Activated CD4-positive, alpha-beta T cell treated with anti-CD3 and anti-CD28 coated beads for 36 hours (primary cell): ENCODE data around the gene SLC6A6. TPM values are rescaled to one million over a fixed set of nuclear protein-coding genes. Genes with fewer than 3 reads are reported as not detected.

Source experiments
- ATAC-seq: fragments of 200-7000 bp; cut with Tn5 transposase; one replicate; pipeline ENCODE4 v1.10.0; 2021; ENCODE audit warnings: mild to moderate bottlenecking, moderate library complexity
- CTCF ChIA-PET: fragments of 350-600 bp; sonication (Branson Sonifier 250); formaldehyde crosslinking; loops from one replicate; lab custom pipeline; 2021; ENCODE audit warnings: antibody characterized with exemption; lab: Charles Lee
- POLR2A ChIA-PET: fragments of 350-600 bp; sonication (Branson Sonifier 250); formaldehyde crosslinking; loops from one replicate; lab custom pipeline; 2021; ENCODE audit warnings: antibody characterized with exemption, inconsistent platforms; lab: Charles Lee
- DNase-seq: peaks from one replicate; pipeline ENCODE4 v3.0.0-alpha.2; 2020
- H3K27ac Mint-ChIP-seq: one replicate; pipeline ENCODE4 v1.8.0; 2021; ENCODE audit warnings: mixed read lengths
- H3K27me3 Mint-ChIP-seq: one replicate; pipeline ENCODE4 v1.8.0; 2021; ENCODE audit warnings: mixed read lengths
- H3K36me3 Mint-ChIP-seq: one replicate; pipeline ENCODE4 v1.8.0; 2021; ENCODE audit warnings: low read depth, mixed read lengths
- H3K4me1 Mint-ChIP-seq: one replicate; pipeline ENCODE4 v1.8.0; 2021; ENCODE audit warnings: mixed read lengths
- H3K4me3 Mint-ChIP-seq: one replicate; pipeline ENCODE4 v1.8.0; 2021; ENCODE audit warnings: mild to moderate bottlenecking, moderate library complexity, mixed read lengths
- H3K9me3 Mint-ChIP-seq: one replicate; pipeline ENCODE4 v1.8.0; 2021; ENCODE audit warnings: low read depth, mixed read lengths
- intact Hi-C, 2 experiments: fragments of 100-400 bp; cut with DNase I in 1 of 2; cut with micrococcal nuclease in 1 of 2; formaldehyde crosslinking; loops; one replicate each; pipeline versions ENCODE4 v1.14.2 to v1.15.1; 2022 to 2024; cut with DNase I, micrococcal nuclease
- total RNA-seq, 2 experiments: library from RNA; stranded (reverse); gene quantifications; one replicate each; pipeline ENCODE4 v1.2.3, GENCODE V29; 2021

Gene SLC6A6
- total RNA-seq, 2 experiments from 2014 or later = 51.7 to 54.2 TPM

DNA sequence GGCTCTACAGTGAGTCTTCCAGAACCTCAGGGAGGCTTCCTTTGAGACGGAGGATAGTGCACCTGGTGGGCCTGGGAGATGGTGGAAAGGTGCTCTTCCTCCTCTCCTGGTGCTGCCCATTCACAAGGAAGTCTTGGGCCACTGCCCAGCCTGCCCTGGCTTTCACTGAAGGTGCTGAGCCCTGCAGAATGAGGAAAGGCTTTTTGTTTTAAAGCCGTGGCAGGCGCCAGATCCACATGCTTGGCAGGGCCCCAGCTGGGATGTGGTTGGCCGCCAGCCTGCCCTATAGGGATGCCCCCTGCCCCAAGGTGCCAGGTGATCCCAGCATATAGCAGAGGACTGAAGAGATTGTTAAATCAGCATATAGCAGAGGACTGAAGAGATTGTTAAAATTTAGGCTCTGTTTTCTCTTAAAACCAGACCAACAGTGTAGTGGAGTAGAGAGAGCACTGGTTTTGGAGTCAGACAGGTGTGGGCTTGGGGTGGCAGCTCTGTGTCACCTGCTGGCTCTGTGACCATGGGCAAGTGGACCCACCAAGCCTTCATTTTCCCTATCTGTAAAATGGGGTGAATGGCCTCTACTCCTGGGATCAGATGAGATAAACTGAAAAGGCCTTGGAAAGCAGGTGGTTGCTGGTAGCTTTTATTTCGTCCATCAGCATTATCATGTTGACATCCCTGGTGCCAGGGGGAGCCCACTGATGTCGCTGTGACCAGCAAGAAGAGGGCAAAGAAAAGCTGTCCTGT, 53.3 kb downstream of the SLC6A6 start:
- H3K4me1 Mint-ChIP-seq = peaks cover 24% of the 10 kb centered on the region
- ATAC-seq = no peak
- no peak for DNase-seq
- no peak overlapping the region for H3K4me3 Mint-ChIP-seq
- peaks cover 32% of the 10 kb centered on the region for H3K36me3 Mint-ChIP-seq
- H3K27ac Mint-ChIP-seq = no peak overlapping the region
- ChIA-PET CTCF (interaction anchor here (0.6 to 1.4 kb wide), 3 partner anchors 18 to 321 kb away, joined by 3 read pairs; partner anchors contain the start of gene SLC6A6), POLR2A (no interaction called here)
- no peaks in the 10 kb centered on the region for H3K27me3 Mint-ChIP-seq
- no peaks in the 10 kb centered on the region for H3K9me3 Mint-ChIP-seq
- intact Hi-C loops = no loop called here

- CTCF ChIA-PET = interaction anchor here (0.7 to 1.3 kb wide), 3 partner anchors 11 to 482 kb away, joined by 3 read pairs; no protein-coding TSS in a partner anchor
- peaks cover 35% of the 10 kb centered on the region for H3K36me3 Mint-ChIP-seq
- no peak for DNase-seq
- peaks cover 26% of the 10 kb centered on the region for H3K4me1 Mint-ChIP-seq
- no peak overlapping the region for H3K4me3 Mint-ChIP-seq
- H3K9me3 Mint-ChIP-seq = no peaks in the 10 kb centered on the region
- POLR2A ChIA-PET = interaction anchor here (0.7 kb wide), 1 partner anchor 59 kb away, joined by 3 read pairs; no protein-coding TSS in a partner anchor
- H3K27ac Mint-ChIP-seq = no peak overlapping the region
- intact Hi-C loops = no loop called here
- ATAC-seq = no peak
- no peaks in the 10 kb centered on the region for H3K27me3 Mint-ChIP-seq
Measured at GRCh38 chr3:14456794-14457193, 54.4 kb downstream of the SLC6A6 start.

DNA sequence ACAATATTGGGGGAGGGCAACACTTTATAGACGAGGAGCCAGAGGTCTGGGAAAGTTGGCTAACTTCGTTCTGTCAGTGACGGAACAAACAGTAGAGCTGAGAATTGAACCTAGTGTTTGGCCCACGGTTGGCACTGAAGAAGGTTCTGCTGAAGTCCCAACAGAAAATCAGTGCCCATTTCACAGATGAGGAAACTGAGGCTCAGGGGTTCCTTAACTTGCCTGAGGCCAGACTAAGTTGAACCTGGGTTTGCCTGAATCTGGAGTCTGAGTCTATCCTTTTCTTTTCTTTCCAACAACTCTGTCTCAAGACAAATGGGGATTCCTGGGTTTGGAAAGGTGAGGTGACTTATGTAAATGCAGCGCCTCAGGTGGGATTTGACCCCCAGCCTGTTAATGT, 55.1 kb downstream of the SLC6A6 start:
- POLR2A ChIA-PET = no interaction called here
- no peak overlapping the region for H3K27ac Mint-ChIP-seq

GRCh38 chr3:14457999-14458398, 55.6 kb downstream of the SLC6A6 start:
- no peak for ATAC-seq
- Mint-ChIP-seq H3K4me3 (no peak overlapping the region), H3K36me3 (peaks cover 42% of the 10 kb centered on the region), H3K27ac (peak overlapping the region; percentile 70), H3K4me1 (peaks cover 37% of the 10 kb centered on the region), H3K9me3 (no peaks in the 10 kb centered on the region), H3K27me3 (no peaks in the 10 kb centered on the region)
- ChIA-PET POLR2A (interaction anchor here (0.9 kb wide), 1 partner anchor 26 kb away, joined by 4 read pairs; no protein-coding TSS in a partner anchor), CTCF (interaction anchor here (0.6 to 1.5 kb wide), 7 partner anchors 10 to 209 kb away, joined by 3 to 6 read pairs (median 4); no protein-coding TSS in a partner anchor)
- DNase-seq = no peak
- intact Hi-C loops = loop anchor here in 1 of 2 experiments (1.0 kb wide), 1 partner anchor 26 kb away; no protein-coding TSS in a partner anchor

More for the DNA sequence above, 55.1 kb downstream of the SLC6A6 start:
- Mint-ChIP-seq H3K27me3 (no peaks in the 10 kb centered on the region), H3K4me1 (peaks cover 32% of the 10 kb centered on the region), H3K4me3 (no peak overlapping the region), H3K36me3 (peaks cover 39% of the 10 kb centered on the region), H3K9me3 (no peaks in the 10 kb centered on the region)
- CTCF ChIA-PET = interaction anchor here (1.0 to 1.3 kb wide), 2 partner anchors 10 to 56 kb away, joined by 3 read pairs; no protein-coding TSS in a partner anchor
- ATAC-seq = no peak
- intact Hi-C loops = no loop called here
- no peak for DNase-seq

GRCh38 chr3:14458434-14459275, 56.2 kb downstream of the SLC6A6 start:
- peak; percentile 29 for DNase-seq
- ATAC-seq = peak; percentile 59
- ChIA-PET CTCF (interaction anchor here (0.5 to 1.5 kb wide), 14 partner anchors 9 to 255 kb away, joined by 3 to 7 read pairs (median 4); no protein-coding TSS in a partner anchor), POLR2A (interaction anchor here (0.6 to 0.9 kb wide), 2 partner anchors 27 to 56 kb away, joined by 3 to 4 read pairs; partner anchors contain the start of gene SLC6A6)
- H3K4me1 Mint-ChIP-seq = peaks cover 38% of the 10 kb centered on the region
- intact Hi-C loops = loop anchor here in 1 of 2 experiments (1.0 kb wide), 1 partner anchor 26 kb away; no protein-coding TSS in a partner anchor
- no peaks in the 10 kb centered on the region for H3K9me3 Mint-ChIP-seq
- H3K27me3 Mint-ChIP-seq = no peaks in the 10 kb centered on the region
- peaks cover 43% of the 10 kb centered on the region for H3K36me3 Mint-ChIP-seq
- peak overlapping the region; percentile 70 for H3K27ac Mint-ChIP-seq
- H3K4me3 Mint-ChIP-seq = no peak overlapping the region

GRCh38 chr3:14459384-14459783, 57.0 kb downstream of the SLC6A6 start:
- Mint-ChIP-seq H3K36me3 (peaks cover 38% of the 10 kb centered on the region), H3K4me3 (no peak overlapping the region), H3K27ac (peak overlapping the region; percentile 70), H3K27me3 (no peaks in the 10 kb centered on the region), H3K4me1 (peaks cover 38% of the 10 kb centered on the region), H3K9me3 (no peaks in the 10 kb centered on the region)
- ATAC-seq (no peak), DNase-seq (no peak)
- CTCF ChIA-PET = interaction anchor here (0.7 to 1.5 kb wide), 9 partner anchors 8 to 256 kb away, joined by 3 to 7 read pairs (median 4); no protein-coding TSS in a partner anchor
- intact Hi-C loops = no loop called here
- POLR2A ChIA-PET = interaction anchor here (0.6 kb wide), 1 partner anchor 57 kb away, joined by 3 read pairs; the partner anchor contains the start of gene SLC6A6

- H3K4me1 Mint-ChIP-seq = peaks cover 38% of the 10 kb centered on the region
- ChIA-PET CTCF (no interaction called here), POLR2A (no interaction called here)
- H3K27me3 Mint-ChIP-seq = no peaks in the 10 kb centered on the region
- peak overlapping the region; percentile 20 for H3K27ac Mint-ChIP-seq
- H3K9me3 Mint-ChIP-seq = no peaks in the 10 kb centered on the region
- intact Hi-C loops = loop anchor here (2.0 kb wide), 1 partner anchor 199 kb away; no protein-coding TSS in a partner anchor
- H3K36me3 Mint-ChIP-seq = peaks cover 42% of the 10 kb centered on the region
- DNase-seq (no peak), ATAC-seq (no peak)
- no peak overlapping the region for H3K4me3 Mint-ChIP-seq
Measured at GRCh38 chr3:14459787-14460186, 57.4 kb downstream of the SLC6A6 start.

DNA sequence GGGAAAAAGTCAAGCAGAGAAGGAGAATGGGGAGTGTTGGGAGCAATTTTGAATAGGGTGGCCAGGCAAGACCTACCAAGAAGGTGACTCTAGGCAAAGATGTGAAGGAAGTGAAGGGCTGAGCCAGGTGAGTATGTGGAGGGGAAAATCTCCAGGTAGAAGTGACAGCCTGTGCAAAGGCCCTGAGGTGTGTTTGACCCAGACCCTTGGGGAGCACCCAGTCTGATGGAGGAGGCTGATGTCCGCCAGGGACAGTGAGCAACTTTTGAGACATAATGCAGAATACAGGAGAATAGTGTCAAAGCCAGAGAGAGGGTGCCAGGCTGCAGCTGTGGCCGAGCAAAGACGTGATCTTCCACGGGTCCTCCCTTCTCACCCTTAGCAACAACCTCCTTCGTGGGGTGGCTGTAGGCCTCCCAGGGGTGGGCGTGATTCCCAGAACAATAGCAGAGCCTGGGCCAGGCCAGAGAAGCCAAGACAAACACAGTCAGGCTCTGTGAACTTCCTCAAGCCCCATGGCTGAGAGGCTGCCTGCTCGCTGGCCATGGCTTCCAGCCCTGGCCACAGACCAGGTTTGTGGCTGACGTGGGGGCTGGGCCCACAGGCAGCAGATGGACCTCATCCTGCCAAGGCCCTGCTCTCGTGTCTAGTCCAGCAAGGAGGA, 58.1 kb downstream of the SLC6A6 start:
- Mint-ChIP-seq H3K27ac (peak overlapping the region; percentile 20), H3K4me3 (no peak overlapping the region), H3K27me3 (no peaks in the 10 kb centered on the region), H3K36me3 (peaks cover 45% of the 10 kb centered on the region), H3K9me3 (no peaks in the 10 kb centered on the region), H3K4me1 (peaks cover 38% of the 10 kb centered on the region)
- intact Hi-C loops = loop anchor here (1.0 to 2.0 kb wide), 2 partner anchors 58 to 200 kb away; partner anchors contain the start of gene SLC6A6 (in 1 of the 2)
- ATAC-seq = no peak
- no peak for DNase-seq
- CTCF ChIA-PET = no interaction called here
- POLR2A ChIA-PET = no interaction called here

DNA sequence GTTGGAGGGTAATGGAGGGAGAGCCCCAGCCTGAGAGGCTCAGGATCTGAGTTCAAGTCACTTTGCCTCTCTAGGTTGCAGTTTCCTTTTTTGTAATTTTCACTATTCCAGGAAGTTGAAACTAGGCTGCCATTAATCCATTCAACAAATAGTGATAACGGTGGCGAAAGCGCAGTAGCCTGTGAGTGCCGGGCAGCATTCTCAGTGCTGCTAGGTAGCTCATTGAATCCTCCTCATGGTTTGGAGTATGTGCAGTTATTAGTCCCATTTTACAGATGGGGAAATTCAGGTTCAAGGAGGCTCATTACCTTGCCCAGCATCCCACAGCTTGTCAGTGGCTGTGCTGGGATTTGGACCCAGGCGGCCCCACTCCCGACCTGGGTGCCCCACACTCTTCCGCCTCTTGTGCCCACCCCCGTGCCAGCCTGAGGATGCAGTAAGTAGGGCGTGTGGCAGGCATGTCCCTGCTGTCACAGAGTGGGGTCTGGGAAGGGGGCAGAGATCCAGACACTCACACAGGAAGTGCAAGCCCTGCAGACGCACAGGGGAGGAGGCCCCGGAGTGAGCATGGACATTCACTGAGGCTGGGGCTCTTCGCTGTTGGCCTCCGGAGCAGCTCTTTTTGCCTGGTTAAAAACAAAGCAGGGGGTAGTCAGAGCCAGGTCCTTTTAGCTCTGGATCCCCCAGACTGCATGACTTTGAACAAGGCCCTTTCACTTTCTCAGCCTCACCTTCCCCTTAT, 58.8 kb downstream of the SLC6A6 start:
- DNase-seq = no peak
- ChIA-PET POLR2A (no interaction called here), CTCF (interaction anchor here (0.5 kb wide), 1 partner anchor 804 kb away, joined by 3 read pairs; no protein-coding TSS in a partner anchor)
- intact Hi-C loops = loop anchor here (1.0 to 2.0 kb wide), 2 partner anchors 59 to 200 kb away; partner anchors contain the start of gene SLC6A6 (in 1 of the 2)
- Mint-ChIP-seq H3K9me3 (no peaks in the 10 kb centered on the region), H3K27ac (peak overlapping the region; percentile 55), H3K36me3 (peaks cover 45% of the 10 kb centered on the region), H3K4me3 (no peak overlapping the region), H3K4me1 (peaks cover 38% of the 10 kb centered on the region), H3K27me3 (no peaks in the 10 kb centered on the region)
- no peak for ATAC-seq
